Neural cell (in vitro differentiated cells): ENCODE data around the gene ISYNA1.

Experiments
- EP300 ChIP-seq: fragments of 450-650 bp; conservative IDR thresholded peaks from 2 replicates; pipeline ENCODE4 v1.6.1; 2014; ENCODE audit warnings: antibody characterized with exemption, mild to moderate bottlenecking, moderate library complexity; ENCODE audit not compliant: poor library complexity, severe bottlenecking
- EZH2 ChIP-seq: fragments of 200-600, 300-800 bp; shearing (Covaris generic), sonication (generic); IDR thresholded peaks from 2 replicates; pipeline ENCODE4 v1.6.1; 2014; ENCODE audit warnings: antibody characterized with exemption, low read length, borderline replicate concordance, mild to moderate bottlenecking; ENCODE audit not compliant: insufficient read depth, poor library complexity, severe bottlenecking
- POLR2AphosphoS5 ChIP-seq: IDR thresholded peaks from 2 replicates; pipeline ENCODE4 v1.6.1; 2012
- RAD21 ChIP-seq: fragments of 450-650 bp; conservative IDR thresholded peaks from 2 replicates; pipeline ENCODE4 v1.6.1; 2014; ENCODE audit warnings: antibody characterized with exemption, mild to moderate bottlenecking, moderate library complexity
- TAF1 ChIP-seq: IDR thresholded peaks from 2 replicates; pipeline ENCODE4 v1.6.1; 2012; ENCODE audit warnings: low read depth
- TF ChIP-seq, protein P1 (sequence below): fragments of 450-650 bp; IDR thresholded peaks from 2 replicates; pipeline ENCODE4 v1.5.1; 2014; ENCODE audit warnings: antibody characterized with exemption, mild to moderate bottlenecking, moderate library complexity; ENCODE audit not compliant: poor library complexity, severe bottlenecking

DNA sequence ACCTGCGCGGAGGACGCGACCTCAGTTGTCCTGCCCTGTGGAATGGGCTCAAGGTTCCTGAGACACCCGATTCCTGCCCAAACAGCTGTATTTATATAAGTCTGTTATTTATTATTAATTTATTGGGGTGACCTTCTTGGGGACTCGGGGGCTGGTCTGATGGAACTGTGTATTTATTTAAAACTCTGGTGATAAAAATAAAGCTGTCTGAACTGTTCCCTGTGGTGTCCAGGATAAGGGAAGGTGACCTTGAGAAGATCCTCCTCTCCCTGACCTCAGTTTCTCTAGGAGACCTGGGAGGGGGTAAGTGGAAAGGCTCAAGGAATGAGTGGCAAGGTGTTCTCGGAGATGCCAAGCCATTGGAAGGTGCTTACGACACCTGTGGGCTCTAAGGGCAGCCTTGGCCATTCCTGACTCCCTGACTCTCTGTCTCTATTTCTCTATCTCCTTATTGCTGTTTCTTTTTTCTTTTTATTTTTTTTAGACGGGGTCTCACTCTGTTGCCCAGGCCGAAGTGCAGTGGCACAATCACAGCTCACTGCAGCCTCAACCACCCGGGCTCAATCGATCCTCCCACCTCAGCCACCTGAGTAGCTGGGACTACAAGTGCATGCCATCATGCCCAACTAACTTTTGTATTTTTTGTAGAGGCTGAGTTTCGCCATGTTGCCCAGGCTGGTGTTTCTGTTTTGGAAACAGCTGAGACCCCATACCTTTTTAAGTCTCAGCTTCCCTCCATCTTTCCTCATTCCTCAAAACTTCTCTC, 48.8 kb downstream of the ISYNA1 start:
- TF ChIP-seq POLR2AphosphoS5 (no peak), RAD21 (no peak), TAF1 (no peak), EZH2 (no peak), EP300 (no peak)
- TF ChIP-seq, protein P1, sequence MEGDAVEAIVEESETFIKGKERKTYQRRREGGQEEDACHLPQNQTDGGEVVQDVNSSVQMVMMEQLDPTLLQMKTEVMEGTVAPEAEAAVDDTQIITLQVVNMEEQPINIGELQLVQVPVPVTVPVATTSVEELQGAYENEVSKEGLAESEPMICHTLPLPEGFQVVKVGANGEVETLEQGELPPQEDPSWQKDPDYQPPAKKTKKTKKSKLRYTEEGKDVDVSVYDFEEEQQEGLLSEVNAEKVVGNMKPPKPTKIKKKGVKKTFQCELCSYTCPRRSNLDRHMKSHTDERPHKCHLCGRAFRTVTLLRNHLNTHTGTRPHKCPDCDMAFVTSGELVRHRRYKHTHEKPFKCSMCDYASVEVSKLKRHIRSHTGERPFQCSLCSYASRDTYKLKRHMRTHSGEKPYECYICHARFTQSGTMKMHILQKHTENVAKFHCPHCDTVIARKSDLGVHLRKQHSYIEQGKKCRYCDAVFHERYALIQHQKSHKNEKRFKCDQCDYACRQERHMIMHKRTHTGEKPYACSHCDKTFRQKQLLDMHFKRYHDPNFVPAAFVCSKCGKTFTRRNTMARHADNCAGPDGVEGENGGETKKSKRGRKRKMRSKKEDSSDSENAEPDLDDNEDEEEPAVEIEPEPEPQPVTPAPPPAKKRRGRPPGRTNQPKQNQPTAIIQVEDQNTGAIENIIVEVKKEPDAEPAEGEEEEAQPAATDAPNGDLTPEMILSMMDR: no peak
